IMR-90 (cell line): ENCODE data around the gene LAMA2. TPM values are rescaled to one million over a fixed set of nuclear protein-coding genes. Genes with fewer than 3 reads are reported as not detected.

Source experiments
- ATAC-seq: fragments of 200-7000 bp; cut with Tn5 transposase; 2 replicates; pipeline ENCODE4 v1.9.1; 2020; ENCODE audit warnings: low read depth, mild to moderate bottlenecking, moderate library complexity
- BruUV-seq: library from RNA; stranded (reverse); fragments of 400-500 nt; replicated peaks from 2 replicates; lab custom pipeline; 2021; lab: Mats Ljungman, UMichigan
- CTCF ChIA-PET: fragments of 300-600 bp; formaldehyde crosslinking; extraction: SDS; loops from one replicate; lab custom pipeline; 2021; ENCODE audit warnings: antibody characterized with exemption; lab: Yijun Ruan, JAX
- POLR2A ChIA-PET: fragments of 300-600 bp; sonication (Branson Sonifier 250); formaldehyde crosslinking; loops from one replicate; lab custom pipeline; 2022; ENCODE audit warnings: antibody characterized with exemption; ENCODE audit not compliant: unreplicated experiment; lab: Charles Lee
- DNase-seq: peaks from one replicate; pipeline ENCODE4 v3.0.0; 2013
- H2AFZ ChIP-seq: replicated peaks from 2 replicates; pipeline ENCODE3; 2013; ENCODE audit warnings: low read length, mild to moderate bottlenecking; ENCODE audit not compliant: poor library complexity
- H2AK5ac ChIP-seq: 2 replicates; pipeline ENCODE4 v1.6.1; 2013; ENCODE audit warnings: low read depth, low read length, inconsistent platforms
- H2AK9ac ChIP-seq: replicated peaks from 2 replicates; pipeline ENCODE3; 2013; ENCODE audit warnings: mild to moderate bottlenecking, low read depth, low read length, moderate library complexity; ENCODE audit not compliant: poor library complexity
- H2BK120ac ChIP-seq: 2 replicates; pipeline ENCODE4 v1.6.1; 2013; ENCODE audit warnings: low read depth, low read length, inconsistent platforms
- H2BK15ac ChIP-seq: 3 replicates; pipeline ENCODE4 v1.6.1; 2013; ENCODE audit warnings: low read depth, low read length, inconsistent platforms
- H2BK20ac ChIP-seq: 2 replicates; pipeline ENCODE4 v1.6.1; 2013; ENCODE audit warnings: low read depth, mild to moderate bottlenecking, inconsistent platforms, low read length, moderate library complexity
- H2BK5ac ChIP-seq: 2 replicates; pipeline ENCODE4 v1.6.1; 2013; ENCODE audit warnings: mild to moderate bottlenecking, low read depth, low read length, inconsistent platforms; ENCODE audit not compliant: poor library complexity, severe bottlenecking
- H3K14ac ChIP-seq: replicated peaks from 2 replicates; pipeline ENCODE4 v1.6.1; 2013; ENCODE audit warnings: low read depth, low read length, inconsistent platforms
- H3K18ac ChIP-seq: 2 replicates; pipeline ENCODE4 v1.6.1; 2013; ENCODE audit warnings: low read depth, low read length, control low read depth
- H3K23ac ChIP-seq: 2 replicates; pipeline ENCODE4 v1.6.1; 2013; ENCODE audit warnings: low read depth, low read length, inconsistent platforms
- H3K27ac ChIP-seq: 2 replicates; pipeline ENCODE4 v1.5.1; 2013; ENCODE audit warnings: mild to moderate bottlenecking, control low read depth, low read length; ENCODE audit not compliant: insufficient read depth
- H3K27me3 ChIP-seq: 2 replicates; pipeline ENCODE4 v1.6.1; 2013; ENCODE audit warnings: low read length; ENCODE audit not compliant: control insufficient read depth, insufficient read depth
- H3K36me3 ChIP-seq: 2 replicates; pipeline ENCODE4 v1.6.1; 2013; ENCODE audit warnings: low read length, mixed read lengths; ENCODE audit not compliant: control insufficient read depth, insufficient read depth
- H3K4ac ChIP-seq: 2 replicates; pipeline ENCODE4 v1.6.1; 2013; ENCODE audit warnings: low read depth, low read length, inconsistent platforms
- H3K4me1 ChIP-seq: 2 replicates; pipeline ENCODE4 v1.6.1; 2013; ENCODE audit warnings: low read length, mixed read lengths; ENCODE audit not compliant: control insufficient read depth, insufficient read depth
- H3K4me2 ChIP-seq: 2 replicates; pipeline ENCODE4 v1.6.1; 2013; ENCODE audit warnings: low read depth, mild to moderate bottlenecking, control low read depth, low read length, moderate library complexity
- H3K4me3 ChIP-seq: 2 replicates; pipeline ENCODE4 v1.5.1; 2013; ENCODE audit warnings: low read depth, mild to moderate bottlenecking, control low read depth, low read length, moderate library complexity; ENCODE audit not compliant: insufficient read depth
- H3K56ac ChIP-seq: 2 replicates; pipeline ENCODE4 v1.6.1; 2013; ENCODE audit warnings: low read length, inconsistent platforms; ENCODE audit not compliant: insufficient read depth; ENCODE audit errors: extremely low read depth
- H3K79me1 ChIP-seq, 2 experiments: 2 replicates each; pipeline ENCODE4 v1.6.1; 2013; ENCODE audit warnings: low read length in 2 of 2, inconsistent platforms in 1 of 2, low read depth in 1 of 2
- H3K9ac ChIP-seq: 2 replicates; pipeline ENCODE4 v1.6.1; 2013; ENCODE audit warnings: low read depth, low read length, control low read depth
- H3K9me1 ChIP-seq: 2 replicates; pipeline ENCODE4 v1.6.1; 2013; ENCODE audit warnings: low read length, inconsistent platforms; ENCODE audit not compliant: insufficient read depth
- H3K9me3 ChIP-seq: 2 replicates; pipeline ENCODE4 v1.6.1; 2013; ENCODE audit warnings: low read length; ENCODE audit not compliant: control insufficient read depth, insufficient read depth
- H4K20me1 ChIP-seq: 2 replicates; pipeline ENCODE4 v1.6.1; 2013; ENCODE audit warnings: low read length, inconsistent platforms; ENCODE audit not compliant: insufficient read depth
- H4K5ac ChIP-seq: 2 replicates; pipeline ENCODE4 v1.6.1; 2013; ENCODE audit warnings: mild to moderate bottlenecking, low read depth, low read length, control low read depth
- H4K8ac ChIP-seq, 2 experiments: 2 replicates each; pipeline ENCODE4 v1.6.1; 2013; ENCODE audit warnings: low read depth in 2 of 2, low read length in 2 of 2, control low read depth in 1 of 2, inconsistent platforms in 1 of 2
- H4K91ac ChIP-seq: 2 replicates; pipeline ENCODE4 v1.6.1; 2013; ENCODE audit warnings: low read depth, low read length, inconsistent platforms; ENCODE audit not compliant: insufficient read depth
- BHLHE40 ChIP-seq: fragments of 150-350 bp; IDR thresholded peaks from 2 replicates; pipeline ENCODE4 v1.6.1; 2016; ENCODE audit warnings: mild to moderate bottlenecking, low read depth, low read length
- CEBPB ChIP-seq: IDR thresholded peaks from 2 replicates; pipeline ENCODE4 v1.6.1; 2012; ENCODE audit warnings: low read depth, low read length, improper control_type of control experiment
- CHD1 ChIP-seq: IDR thresholded peaks from 2 replicates; pipeline ENCODE4 v1.6.1; 2012; ENCODE audit warnings: low read depth, low read length, improper control_type of control experiment
- FOS ChIP-seq: fragments of 150-350 bp; IDR thresholded peaks from 2 replicates; pipeline ENCODE4 v1.6.1; 2016; ENCODE audit warnings: low read depth, low read length
- MAFK ChIP-seq: IDR thresholded peaks from 2 replicates; pipeline ENCODE4 v1.6.1; 2012; ENCODE audit warnings: low read depth, low read length, improper control_type of control experiment
- MAZ ChIP-seq: IDR thresholded peaks from 2 replicates; pipeline ENCODE4 v1.6.1; 2012; ENCODE audit warnings: low read depth, mild to moderate bottlenecking, low read length, improper control_type of control experiment, moderate library complexity, borderline replicate concordance
- MXI1 ChIP-seq: IDR thresholded peaks from 2 replicates; pipeline ENCODE4 v1.6.1; 2012; ENCODE audit warnings: low read depth, mild to moderate bottlenecking, low read length, moderate library complexity, borderline replicate concordance
- NFE2L2 ChIP-seq: fragments of 150-350 bp; IDR thresholded peaks from 2 replicates; pipeline ENCODE4 v1.6.1; 2016; ENCODE audit warnings: low read depth, mild to moderate bottlenecking, low read length
- POLR2A ChIP-seq: IDR thresholded peaks from 2 replicates; pipeline ENCODE4 v1.6.1; 2012; ENCODE audit warnings: mild to moderate bottlenecking, low read depth, low read length
- RAD21 ChIP-seq: IDR thresholded peaks from 2 replicates; pipeline ENCODE4 v1.6.1; 2012; ENCODE audit warnings: low read length, improper control_type of control experiment
- RCOR1 ChIP-seq: IDR thresholded peaks from 2 replicates; pipeline ENCODE4 v1.6.1; 2012; ENCODE audit warnings: mild to moderate bottlenecking, low read length, improper control_type of control experiment; ENCODE audit not compliant: insufficient replicate concordance
- RFX5 ChIP-seq: IDR thresholded peaks from 2 replicates; pipeline ENCODE4 v1.8.0; 2012; ENCODE audit warnings: low read depth, mild to moderate bottlenecking, low read length, moderate library complexity
- SMC3 ChIP-seq: fragments of 150-350 bp; IDR thresholded peaks from 2 replicates; pipeline ENCODE4 v1.6.1; 2016; ENCODE audit warnings: low read depth, mild to moderate bottlenecking, antibody characterized with exemption, low read length, moderate library complexity
- WGBS, 2 experiments: methylation state at CpG; one replicate each; pipeline versions ENCODE4 v1.1.5 to v1.1.7; 2013; ENCODE audit warnings: missing lambda C conversion rate in 2 of 2; ENCODE audit not compliant: insufficient read length in 1 of 2; ENCODE audit errors: extremely low coverage in 2 of 2; 5-methylcytosine and 5-hydroxymethylcytosine counted together
- dilution Hi-C: fragments of 300-500 bp; cut with HindIII; formaldehyde crosslinking; loops from one replicate; pipeline ENCODE4 v1.14.3; 2018; ENCODE audit warnings: low sequenced_read_pairs; ENCODE audit not compliant: unreplicated experiment
- in situ Hi-C: fragments of 300-500 bp; cut with MboI; formaldehyde crosslinking; loops from 3 replicates; pipeline ENCODE4 v1.14.3; 2019; ENCODE audit warnings: low sequenced_read_pairs, inconsistent platforms, mixed read lengths
- intact Hi-C: fragments of 100-400 bp; cut with micrococcal nuclease; formaldehyde crosslinking; loops from 2 replicates; pipeline ENCODE4 v1.10.0; 2022
- polyA plus RNA-seq, 3 experiments: library from polyadenylated mRNA; depleted of rRNA; stranded (reverse); fragments of >200 nt; gene quantifications; 2 replicates each; pipeline ENCODE4 v1.2.3, GENCODE V29; 2012; ENCODE audit warnings: low replicate concordance in 1 of 3
- total RNA-seq: library from RNA; depleted of rRNA; stranded (reverse); fragments of >200 nt; gene quantifications from 2 replicates; pipeline ENCODE4 v1.2.3, GENCODE V29; 2012
- TF ChIP-seq, protein P1 (sequence below): fragments of 150-350 bp; IDR thresholded peaks from 2 replicates; pipeline ENCODE4 v1.6.1; 2017; ENCODE audit warnings: mild to moderate bottlenecking, antibody characterized with exemption, low read length, low read depth
- TF ChIP-seq, protein P2 (sequence below): fragments of 150-350 bp; IDR thresholded peaks from 2 replicates; pipeline ENCODE4 v1.6.1; 2016; ENCODE audit warnings: low read depth, mild to moderate bottlenecking, low read length, moderate library complexity, borderline replicate concordance
- TF ChIP-seq, protein P3 (sequence below): conservative IDR thresholded peaks from 2 replicates; pipeline ENCODE4 v1.5.1; 2012; ENCODE audit warnings: mild to moderate bottlenecking, low read depth, low read length, improper control_type of control experiment

The LAMA2 gene
- total and polyA plus RNA-seq, 2 of the 4 experiments (the other 2 are of a cell fraction), result 9.9 to 13.3 TPM

DNA sequence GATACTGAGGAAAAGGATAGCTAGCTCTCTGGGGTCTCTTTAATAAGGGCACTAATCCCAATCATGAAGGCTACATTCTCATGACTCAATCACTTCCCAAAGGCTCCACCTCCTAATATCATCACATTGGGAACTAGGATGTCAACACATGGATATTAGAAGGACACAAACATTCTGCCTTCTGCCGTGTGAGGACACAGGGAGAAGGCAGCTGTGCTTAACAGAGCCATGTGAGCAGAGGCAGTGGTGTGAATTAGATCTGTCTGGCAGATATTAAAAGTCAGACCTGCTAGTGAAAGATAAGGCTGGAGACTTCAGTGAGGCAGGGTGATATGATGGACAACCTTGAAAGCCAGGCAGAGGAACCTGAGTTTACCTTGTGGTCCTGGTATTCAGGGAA is 485.1 kb downstream of the LAMA2 start:
- Histone ChIP-seq H3K23ac (no peak overlapping the region), H3K27ac (no peak overlapping the region), H4K5ac (no peak overlapping the region), H3K56ac (no peak overlapping the region), H3K9ac (no peak overlapping the region), H4K20me1 (no peaks in the 10 kb centered on the region), H2AK9ac (no peak overlapping the region), H2AFZ (no peak overlapping the region), H3K14ac (0 out of 2 replicates have a peak overlapping the region, but pooled peaks have one; percentile 25), H2AK5ac (no peak overlapping the region), H3K4me3 (no peak overlapping the region), H4K8ac (no peak overlapping the region), H3K4me2 (no peak overlapping the region), H3K9me3 (no peaks in the 10 kb centered on the region), H3K79me1 (no peaks in the 10 kb centered on the region), H2BK120ac (no peak overlapping the region), H4K91ac (no peak overlapping the region), H3K4ac (no peak overlapping the region), H2BK20ac (no peak overlapping the region), H2BK5ac (no peak overlapping the region), H3K36me3 (no peaks in the 10 kb centered on the region), H3K9me1 (no peaks in the 10 kb centered on the region), H3K18ac (no peak overlapping the region), H2BK15ac (no peak overlapping the region; the same call in 2 of the 3 replicates), H3K27me3 (peaks cover 2% of the 10 kb centered on the region; the same call in 1 of the 2 replicates), H3K4me1 (no peaks in the 10 kb centered on the region)
- BruUV-seq, result no TSS peak
- ATAC-seq (no peak), DNase-seq (no peak)
- in situ Hi-C loops (loop anchor here (10.0 kb wide), 1 partner anchor 563 kb away; no protein-coding TSS in a partner anchor), dilution Hi-C loops (no loop called here), intact Hi-C loops (no loop called here)
- ChIA-PET CTCF (no interaction called here), POLR2A (no interaction called here)
- no CpG with 5 or more reads among the region's 1 CpG for WGBS, 2 experiments
- no peak for TF ChIP-seq RAD21
- TF ChIP-seq POLR2A, result no peak
- TF ChIP-seq BHLHE40, result no peak
- TF ChIP-seq SMC3, result no peak
- TF ChIP-seq RFX5, result no peak
- TF ChIP-seq, protein P1, sequence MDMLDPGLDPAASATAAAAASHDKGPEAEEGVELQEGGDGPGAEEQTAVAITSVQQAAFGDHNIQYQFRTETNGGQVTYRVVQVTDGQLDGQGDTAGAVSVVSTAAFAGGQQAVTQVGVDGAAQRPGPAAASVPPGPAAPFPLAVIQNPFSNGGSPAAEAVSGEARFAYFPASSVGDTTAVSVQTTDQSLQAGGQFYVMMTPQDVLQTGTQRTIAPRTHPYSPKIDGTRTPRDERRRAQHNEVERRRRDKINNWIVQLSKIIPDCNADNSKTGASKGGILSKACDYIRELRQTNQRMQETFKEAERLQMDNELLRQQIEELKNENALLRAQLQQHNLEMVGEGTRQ, result no peak
- TF ChIP-seq MAZ, result no peak
- TF ChIP-seq NFE2L2, result no peak
- no peak for TF ChIP-seq MAFK
- TF ChIP-seq CHD1, result no peak
- TF ChIP-seq FOS, result no peak
- TF ChIP-seq, protein P2, sequence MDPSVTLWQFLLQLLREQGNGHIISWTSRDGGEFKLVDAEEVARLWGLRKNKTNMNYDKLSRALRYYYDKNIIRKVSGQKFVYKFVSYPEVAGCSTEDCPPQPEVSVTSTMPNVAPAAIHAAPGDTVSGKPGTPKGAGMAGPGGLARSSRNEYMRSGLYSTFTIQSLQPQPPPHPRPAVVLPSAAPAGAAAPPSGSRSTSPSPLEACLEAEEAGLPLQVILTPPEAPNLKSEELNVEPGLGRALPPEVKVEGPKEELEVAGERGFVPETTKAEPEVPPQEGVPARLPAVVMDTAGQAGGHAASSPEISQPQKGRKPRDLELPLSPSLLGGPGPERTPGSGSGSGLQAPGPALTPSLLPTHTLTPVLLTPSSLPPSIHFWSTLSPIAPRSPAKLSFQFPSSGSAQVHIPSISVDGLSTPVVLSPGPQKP, result no peak
- TF ChIP-seq MXI1, result no peak
- TF ChIP-seq, protein P3, sequence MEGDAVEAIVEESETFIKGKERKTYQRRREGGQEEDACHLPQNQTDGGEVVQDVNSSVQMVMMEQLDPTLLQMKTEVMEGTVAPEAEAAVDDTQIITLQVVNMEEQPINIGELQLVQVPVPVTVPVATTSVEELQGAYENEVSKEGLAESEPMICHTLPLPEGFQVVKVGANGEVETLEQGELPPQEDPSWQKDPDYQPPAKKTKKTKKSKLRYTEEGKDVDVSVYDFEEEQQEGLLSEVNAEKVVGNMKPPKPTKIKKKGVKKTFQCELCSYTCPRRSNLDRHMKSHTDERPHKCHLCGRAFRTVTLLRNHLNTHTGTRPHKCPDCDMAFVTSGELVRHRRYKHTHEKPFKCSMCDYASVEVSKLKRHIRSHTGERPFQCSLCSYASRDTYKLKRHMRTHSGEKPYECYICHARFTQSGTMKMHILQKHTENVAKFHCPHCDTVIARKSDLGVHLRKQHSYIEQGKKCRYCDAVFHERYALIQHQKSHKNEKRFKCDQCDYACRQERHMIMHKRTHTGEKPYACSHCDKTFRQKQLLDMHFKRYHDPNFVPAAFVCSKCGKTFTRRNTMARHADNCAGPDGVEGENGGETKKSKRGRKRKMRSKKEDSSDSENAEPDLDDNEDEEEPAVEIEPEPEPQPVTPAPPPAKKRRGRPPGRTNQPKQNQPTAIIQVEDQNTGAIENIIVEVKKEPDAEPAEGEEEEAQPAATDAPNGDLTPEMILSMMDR, result no peak
- TF ChIP-seq CEBPB, result no peak
- no peak for TF ChIP-seq RCOR1
